GM19025 (cell line): ENCODE data around the gene STK39.
"Not testable (repeated sequence)": the region's sequence is repeated elsewhere in the genome, so short reads cannot be mapped to it uniquely, and the experiment has no call there.

ENCODE experiments used
- ATAC-seq: cut with Tn5 transposase; IDR thresholded peaks from one replicate; pipeline ENCODE4 v1.9.1; 2021; ENCODE audit warnings: mild to moderate bottlenecking, low read depth, moderate library complexity; ENCODE audit not compliant: unreplicated experiment

Gene STK39

GRCh38 chr2:168247341-168248261 lies at the start of gene STK39:
TSS of gene STK39 (minus strand) at chr2:168247595. CDS start at chr2:168247435, 160 bp downstream.
- ATAC-seq, result peak; percentile 81

GRCh38 chr2:168295051-168295450 lies 47.7 kb upstream of the STK39 start:
- ATAC-seq, result no peak

GRCh38 chr2:168294409-168294808 lies 47.0 kb upstream of the STK39 start:
- no peak for ATAC-seq

DNA sequence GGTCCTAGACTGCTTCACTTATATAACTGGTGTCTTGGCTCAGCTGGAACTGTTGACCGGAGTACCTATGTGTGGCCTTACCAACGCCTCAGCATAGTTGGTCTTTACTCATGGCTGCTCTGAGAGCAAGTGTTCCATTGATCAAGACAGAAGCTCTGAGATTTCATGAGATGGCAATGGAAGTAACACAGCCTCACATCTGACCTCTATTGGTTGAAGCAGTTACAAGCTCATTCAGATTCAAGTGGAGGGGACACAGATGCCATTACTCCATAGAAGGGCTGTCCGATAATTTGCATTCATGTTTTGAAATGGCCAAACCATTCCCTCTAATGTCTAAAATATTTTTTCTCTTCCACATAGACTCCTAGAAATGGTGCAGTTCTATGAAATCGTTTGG lies 46.4 kb upstream of the STK39 start:
- ATAC-seq, result no peak

DNA sequence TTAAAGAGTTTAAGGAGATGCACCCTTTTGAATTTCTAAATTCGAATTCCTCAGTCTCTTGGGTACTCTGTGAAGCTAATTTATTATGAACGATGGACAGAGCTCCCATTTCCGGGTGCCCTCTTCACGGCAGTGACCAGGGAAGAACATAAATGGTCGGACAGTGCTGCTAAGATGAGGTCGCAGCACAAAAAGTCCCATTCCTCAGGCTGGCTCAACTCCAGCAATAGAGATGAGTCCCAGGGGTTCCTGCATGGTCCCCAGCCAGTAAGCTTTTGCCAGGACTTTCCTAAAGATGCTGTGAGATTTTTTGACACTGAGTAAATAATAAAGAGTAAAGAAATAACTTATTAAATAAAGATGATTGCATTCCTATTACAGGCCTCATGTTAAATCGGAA lies 43.0 kb upstream of the STK39 start:
- ATAC-seq, result no peak

- no peak for ATAC-seq
These were observed 42.5 kb upstream of the STK39 start for GRCh38 chr2:168289880-168290279.

- no peak for ATAC-seq
These were observed 39.1 kb upstream of the STK39 start for GRCh38 chr2:168286535-168286934.

- no peak for ATAC-seq
These were observed 31.1 kb upstream of the STK39 start for GRCh38 chr2:168278424-168278888.

DNA sequence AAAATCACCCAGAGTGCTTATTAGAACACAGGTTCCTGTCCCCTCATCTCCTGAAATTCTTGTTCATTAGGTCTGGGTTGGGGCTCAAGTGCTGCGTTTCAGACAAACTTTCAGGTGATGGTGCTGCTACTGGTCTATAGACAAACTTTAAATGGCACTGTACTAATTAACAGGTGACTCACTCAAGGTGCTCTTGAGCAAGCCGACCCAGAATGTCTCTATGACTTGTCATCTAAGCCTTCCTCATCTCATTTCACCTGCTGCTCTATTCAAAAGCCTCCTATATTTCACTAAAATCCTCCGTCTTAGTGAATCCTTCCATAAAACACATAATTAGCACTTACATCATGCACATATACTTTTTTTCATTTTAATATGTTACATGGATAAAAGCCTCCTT lies 29.9 kb upstream of the STK39 start:
- ATAC-seq, result no peak

DNA sequence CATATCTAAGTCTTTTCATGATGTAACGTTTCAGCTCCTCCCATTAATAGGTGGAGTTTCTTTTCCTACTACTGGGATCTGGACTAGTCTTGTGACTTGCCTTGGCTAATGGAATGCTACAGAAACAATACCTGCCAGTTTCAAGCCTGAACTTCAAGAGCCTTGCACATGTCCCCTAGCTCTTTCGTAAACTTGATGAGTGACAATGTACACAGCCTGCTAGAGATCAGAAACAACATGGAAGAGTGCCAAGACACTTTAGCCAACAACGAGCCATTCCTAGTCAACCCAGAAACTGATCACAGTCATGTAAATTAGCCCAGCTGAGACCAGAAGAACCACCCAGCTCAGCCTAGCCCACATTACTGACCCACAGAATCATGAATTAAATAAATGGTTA lies 24.8 kb upstream of the STK39 start:
- no peak for ATAC-seq

DNA sequence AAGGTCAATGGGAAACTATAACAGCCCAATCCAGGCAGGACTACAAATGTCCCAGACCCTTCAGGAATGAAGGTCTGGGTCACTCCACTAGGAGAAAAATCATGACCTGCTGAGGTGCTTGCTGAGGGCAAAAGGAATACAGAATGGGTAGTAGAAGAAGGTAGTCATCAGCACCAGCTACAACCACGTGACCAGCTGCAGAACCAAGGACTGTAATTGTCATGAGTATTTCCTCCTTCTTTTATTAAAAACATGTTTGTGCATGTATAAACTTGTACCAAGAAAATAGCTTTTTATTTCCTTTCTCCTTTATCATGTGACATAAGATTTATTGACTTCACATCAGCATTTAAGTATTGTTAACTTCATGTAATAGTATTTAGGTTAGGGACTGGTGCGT lies 15.5 kb upstream of the STK39 start:
- ATAC-seq, result not testable (repeated sequence)

DNA sequence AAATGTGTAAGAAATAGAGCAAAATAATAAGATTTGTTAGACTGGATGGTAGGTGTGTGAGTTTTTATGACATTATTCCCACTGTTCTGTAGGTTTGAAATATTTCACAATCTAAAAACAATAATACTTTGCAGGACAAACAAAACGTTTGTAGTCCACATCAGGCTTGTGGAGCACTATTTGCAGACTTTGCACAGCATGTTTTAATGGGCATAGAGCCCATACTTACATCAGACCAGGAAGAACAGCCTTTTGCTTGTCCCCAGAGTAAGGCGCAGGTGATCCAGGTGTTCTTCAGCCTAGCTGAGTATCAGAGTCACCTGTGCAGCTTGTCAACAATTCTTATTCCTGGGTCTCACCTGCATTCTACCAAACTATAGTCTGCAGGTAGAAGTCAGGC lies 9.1 kb upstream of the STK39 start:
- ATAC-seq, result no peak

DNA sequence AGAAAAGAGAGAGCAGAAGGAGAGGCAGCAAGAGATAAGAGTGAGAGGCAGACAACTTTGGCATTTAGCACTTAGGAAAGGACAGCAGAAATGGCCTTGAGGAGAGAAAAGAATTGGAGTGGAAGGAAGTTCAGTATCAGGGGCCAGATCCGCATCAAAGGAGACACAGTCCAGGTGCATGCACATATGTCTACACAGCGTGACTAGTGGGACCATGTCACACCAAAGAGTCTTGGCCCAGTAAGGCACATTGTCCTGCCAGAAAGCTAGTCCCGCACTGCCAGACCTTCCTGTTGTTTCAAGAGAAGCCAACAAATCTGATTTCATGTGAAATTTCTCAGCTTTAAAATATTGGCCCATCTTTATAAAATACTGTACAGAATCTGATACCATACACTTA lies 8.5 kb upstream of the STK39 start:
- no peak for ATAC-seq

- no peak for ATAC-seq
These were observed 7.7 kb upstream of the STK39 start for GRCh38 chr2:168255103-168255502.

DNA sequence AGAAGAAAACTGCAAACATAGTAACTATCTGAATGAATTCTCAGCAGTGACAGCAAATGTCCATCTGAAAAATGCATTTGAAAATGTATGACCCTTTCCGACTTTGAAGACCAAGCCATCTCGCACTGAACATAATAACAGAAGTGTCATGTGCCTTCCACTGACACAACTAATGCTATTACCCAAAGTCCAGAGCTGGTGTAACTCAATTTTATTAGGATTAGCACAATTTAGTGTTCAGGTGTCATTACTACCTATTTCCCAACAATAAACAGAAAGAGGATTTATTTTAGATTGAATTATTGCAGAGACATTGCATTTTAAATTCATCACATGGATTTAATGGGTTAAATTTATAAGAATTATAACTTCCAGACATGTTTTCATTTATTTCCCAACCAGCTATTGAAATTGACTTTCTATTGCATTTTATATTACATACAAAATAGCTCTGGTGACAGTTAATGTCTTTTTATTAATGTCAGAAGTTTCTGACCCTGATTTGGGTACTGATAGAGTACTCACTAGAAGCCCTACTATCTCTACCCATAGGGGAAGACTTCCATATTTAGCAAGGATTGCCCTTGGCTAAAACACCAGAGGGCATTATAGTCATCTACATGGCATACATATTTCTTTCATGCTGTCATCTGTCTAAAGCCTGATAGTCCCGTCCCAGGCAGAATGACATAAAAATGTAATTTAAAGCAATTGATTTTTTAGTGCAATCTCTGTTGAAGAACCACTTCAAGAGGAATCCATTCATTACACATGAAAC lies 7.0 kb upstream of the STK39 start:
- ATAC-seq, result no peak

DNA sequence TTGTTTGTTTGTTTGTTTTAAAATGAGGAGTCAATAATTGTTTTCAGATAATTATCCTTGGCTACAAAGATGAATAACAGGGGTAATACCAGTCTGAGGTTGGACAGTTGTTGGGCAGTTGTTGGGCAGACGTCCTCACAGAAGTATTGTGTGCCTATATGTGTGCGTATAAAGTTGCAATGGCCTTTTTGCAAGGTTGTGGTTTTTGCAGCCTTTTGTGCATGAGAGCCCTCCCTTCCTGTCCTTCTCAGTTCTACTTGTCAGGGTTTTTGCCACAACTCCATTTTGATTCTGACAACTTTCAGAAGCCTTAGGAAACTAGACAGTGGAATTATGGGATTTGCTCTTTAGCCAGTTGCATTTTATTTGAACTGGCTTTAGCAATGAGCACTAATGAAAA lies 6.0 kb upstream of the STK39 start:
- no peak for ATAC-seq

DNA sequence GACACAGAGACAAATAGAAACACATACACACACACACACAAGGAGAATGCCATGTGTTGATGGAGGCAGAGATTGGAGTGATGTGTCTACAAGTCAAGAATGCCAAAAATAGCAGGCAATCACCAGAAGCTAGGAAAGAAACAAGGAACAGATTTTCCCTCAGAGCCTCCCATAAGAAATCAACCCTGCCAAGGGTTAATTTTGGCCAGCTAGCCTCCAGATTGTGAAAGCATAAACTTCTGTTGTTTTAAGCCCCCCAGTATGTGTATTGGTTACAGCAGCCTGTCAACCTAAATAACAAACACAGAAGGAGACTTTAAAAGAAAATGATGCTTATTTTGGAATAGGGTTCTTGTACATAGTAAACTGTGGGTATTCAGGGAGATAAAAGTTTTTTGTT lies 5.6 kb upstream of the STK39 start:
- ATAC-seq, result no peak

DNA sequence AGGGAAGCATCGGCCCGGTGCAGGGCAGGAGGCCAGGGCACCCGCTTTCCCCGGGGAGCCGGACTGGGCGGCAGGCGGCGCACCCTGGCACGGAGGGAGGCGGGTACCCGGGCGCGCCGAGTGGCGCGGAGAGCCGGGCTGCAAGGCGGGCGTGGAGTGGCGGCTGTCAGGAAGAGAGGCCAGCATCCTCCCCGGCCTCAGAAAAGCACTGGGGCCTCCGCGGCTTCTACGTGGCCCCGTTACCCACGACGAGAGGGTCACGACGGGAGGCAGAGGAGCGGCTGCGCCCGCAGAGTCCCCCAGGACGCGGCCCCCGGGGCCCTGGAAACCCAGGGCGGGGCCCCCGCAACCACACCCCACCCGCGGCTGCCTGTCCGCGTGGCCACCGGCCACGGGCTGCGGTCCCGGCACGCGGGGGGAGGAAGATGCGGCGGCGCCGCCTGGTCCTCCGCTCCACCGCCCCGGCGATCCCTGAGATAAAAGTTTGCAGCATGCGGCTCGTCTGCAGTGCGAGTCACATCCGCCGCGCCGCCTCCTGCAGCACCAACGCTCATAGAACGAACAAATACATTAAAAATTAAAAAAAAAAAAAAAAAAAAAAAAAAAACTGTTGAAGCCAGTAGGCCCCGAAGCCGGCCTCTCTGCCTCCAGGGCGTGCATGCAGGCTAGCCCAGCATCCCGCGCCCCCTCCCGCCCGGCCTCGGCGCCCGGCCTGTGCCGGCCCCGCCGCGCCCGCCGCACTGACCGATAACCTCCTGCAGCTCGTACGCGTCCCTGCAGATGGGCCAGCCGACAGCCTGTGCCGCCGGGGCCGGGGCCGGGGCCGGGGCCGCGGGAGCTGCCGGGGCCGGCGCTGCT lies 683 bp downstream of the STK39 start:
- ATAC-seq, result peak; percentile 46

- ATAC-seq, result no peak
These were observed 1.3 kb downstream of the STK39 start for GRCh38 chr2:168246072-168246482.

GRCh38 chr2:168245074-168245825 lies 2.1 kb downstream of the STK39 start:
- no peak for ATAC-seq
